BJ (cell line): ENCODE results near the gene TBC1D28. TPM values are rescaled to one million over a fixed set of nuclear protein-coding genes. Genes with fewer than 3 reads are reported as not detected.

Experiments used
- polyA plus RNA-seq: library from polyadenylated mRNA; depleted of rRNA; stranded (reverse); fragments of >200 nt; gene quantifications from 2 replicates; pipeline ENCODE4 v1.2.3, GENCODE V29; 2011; rRNA removed
- small RNA-seq: library from RNA; depleted of rRNA; stranded (forward); fragments of <200 nt; gene quantifications from one replicate; pipeline ENCODE3, GENCODE V24; 2012; ENCODE audit warnings: low replicate concordance, low read depth; ENCODE audit not compliant: insufficient read length

TBC1D28 gene
- polyA plus RNA-seq, 1 experiment: not detected

Small RNAs within 50 kb of the gene (small RNA-seq; reads per million reads assigned to genes)
- gene AC026271.2: not detected

Other genes with a start within 250 kb of the TBC1D28 start
- 0.15 TPM in 1 of 2 replicates, not detected in the other for gene LGALS9C, start 167.6 kb downstream of the TBC1D28 start, polyA plus RNA-seq
- gene FOXO3B, start 37.9 kb upstream of the TBC1D28 start, polyA plus RNA-seq: 3.4 and 5.8 TPM in 2 replicates
- 0.10 and 0.12 TPM in 2 replicates for gene FBXW10, start 99.7 kb upstream of the TBC1D28 start, polyA plus RNA-seq
- 19.1 and 54.6 TPM in 2 replicates for gene TVP23B, start 136.8 kb upstream of the TBC1D28 start, polyA plus RNA-seq
- gene PRPSAP2, start 213.7 kb upstream of the TBC1D28 start, polyA plus RNA-seq: 13.0 and 16.6 TPM in 2 replicates